ENCODE data around the gene RNF166.

RNF166 gene

GRCh38 chr16:88713568-88714419, 7.6 kb upstream of the RNF166 start:
- H3K27me3 ChIP-seq (ENCODE audit: control insufficient read depth, low read length): no peaks in the 10 kb centered on the region
- H3K9me3 ChIP-seq (ENCODE audit: control insufficient read depth, insufficient read depth, low read length): no peaks in the 10 kb centered on the region
- no peaks in the 10 kb centered on the region; the same call in none of the 2 replicates for H3F3A ChIP-seq (ENCODE audit: control insufficient read depth, insufficient read depth)
- H3K4me2 ChIP-seq (ENCODE audit: low read length): no peak overlapping the region
- peaks cover 28% of the 10 kb centered on the region for H3K79me2 ChIP-seq (ENCODE audit: control insufficient read depth, low read length)
- no peaks in the 10 kb centered on the region for H4K20me1 ChIP-seq (ENCODE audit: control insufficient read depth, insufficient read depth, low read depth, low read length)
- no peak overlapping the region for H3K4me3 ChIP-seq (ENCODE audit: low read length)
- TF ChIP-seq EZH2phosphoT487 (IDR thresholded peaks at IDR 0.05; ENCODE audit: borderline replicate concordance, low read length) (no peak), CTCF (IDR thresholded peaks at IDR 0.05; ENCODE audit: low read depth, low read length, poor library complexity, severe bottlenecking) (no peak)
- H3K4me1 ChIP-seq (ENCODE audit: control insufficient read depth, low read length): peaks cover under 1% of the 10 kb centered on the region; the same call in 1 of the 2 replicates
- no peaks in the 10 kb centered on the region for H3K9me2 ChIP-seq (replicated peaks; ENCODE audit: control insufficient read depth, low read length)
- peaks cover 70% of the 10 kb centered on the region for H3K36me3 ChIP-seq (ENCODE audit: control insufficient read depth, low read length)
- no peak overlapping the region for H3K27ac ChIP-seq (ENCODE audit: low read depth, low read length)

DNA sequence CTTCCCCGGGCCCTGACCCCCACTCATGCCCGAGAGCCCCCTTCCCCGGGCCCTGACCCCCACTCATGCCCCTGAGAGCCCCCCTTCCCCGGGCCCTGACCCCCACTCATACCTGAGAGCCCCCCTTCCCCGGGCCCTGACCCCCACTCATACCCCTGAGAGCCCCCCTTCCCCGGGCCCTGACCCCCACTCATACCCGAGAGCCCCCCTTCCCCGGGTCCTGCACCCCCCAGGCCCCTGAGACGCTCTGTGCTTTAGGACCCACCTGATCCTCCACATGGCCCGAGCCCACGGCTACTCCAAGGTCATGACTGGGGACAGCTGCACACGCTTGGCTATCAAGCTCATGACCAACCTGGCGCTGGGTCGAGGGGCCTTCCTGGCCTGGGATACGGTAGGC, 6.8 kb upstream of the RNF166 start:
- no peaks in the 10 kb centered on the region; the same call in none of the 2 replicates for H3F3A ChIP-seq (ENCODE audit: control insufficient read depth, insufficient read depth)
- TF ChIP-seq CTCF (IDR thresholded peaks at IDR 0.05; ENCODE audit: low read depth, low read length, poor library complexity, severe bottlenecking) (no peak), EZH2phosphoT487 (IDR thresholded peaks at IDR 0.05; ENCODE audit: borderline replicate concordance, low read length) (no peak)
- H3K4me1 ChIP-seq (ENCODE audit: control insufficient read depth, low read length): peaks cover 8% of the 10 kb centered on the region
- no peaks in the 10 kb centered on the region for H4K20me1 ChIP-seq (ENCODE audit: control insufficient read depth, insufficient read depth, low read depth, low read length)
- H3K9me3 ChIP-seq (ENCODE audit: control insufficient read depth, insufficient read depth, low read length): no peaks in the 10 kb centered on the region
- no peaks in the 10 kb centered on the region for H3K9me2 ChIP-seq (replicated peaks; ENCODE audit: control insufficient read depth, low read length)
- no peak overlapping the region for H3K4me2 ChIP-seq (ENCODE audit: low read length)
- no peak overlapping the region for H3K4me3 ChIP-seq (ENCODE audit: low read length)
- H3K79me2 ChIP-seq (ENCODE audit: control insufficient read depth, low read length): peaks cover 35% of the 10 kb centered on the region
- no peaks in the 10 kb centered on the region for H3K27me3 ChIP-seq (ENCODE audit: control insufficient read depth, low read length)
- H3K36me3 ChIP-seq (ENCODE audit: control insufficient read depth, low read length): peaks cover 63% of the 10 kb centered on the region
- no peak overlapping the region for H3K27ac ChIP-seq (ENCODE audit: low read depth, low read length)

DNA sequence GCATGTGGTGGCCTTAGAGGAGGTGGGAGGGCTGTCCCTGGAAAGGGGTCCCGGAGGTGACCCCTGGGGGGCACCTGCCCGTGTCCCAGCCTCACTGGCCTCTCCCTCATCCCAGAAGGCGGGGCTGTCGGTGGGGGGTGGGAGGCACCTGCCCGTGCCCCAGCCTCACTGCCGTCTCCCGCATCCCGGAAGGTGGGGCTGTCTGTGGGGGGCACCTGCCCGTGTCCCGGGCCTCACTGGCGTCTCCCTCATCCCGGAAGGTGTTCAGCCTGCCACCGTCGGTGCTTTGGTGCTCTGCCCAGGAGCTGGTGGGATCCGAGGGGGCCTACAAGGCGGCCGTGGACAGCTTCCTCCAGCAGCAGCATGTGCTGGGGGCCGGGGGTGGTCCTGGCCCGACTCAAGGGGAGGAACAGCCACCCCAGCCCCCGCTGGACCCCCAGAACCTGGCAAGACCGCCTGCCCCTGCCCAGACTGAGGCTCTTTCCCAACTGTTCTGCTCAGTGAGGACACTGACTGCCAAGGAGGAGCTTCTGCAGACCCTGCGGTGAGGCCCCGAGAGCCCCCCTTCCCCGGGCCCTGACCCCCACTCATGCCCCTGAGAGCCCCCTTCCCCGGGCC, 6.3 kb upstream of the RNF166 start:
- Histone ChIP-seq H3K27me3 (ENCODE audit: control insufficient read depth, low read length) (no peaks in the 10 kb centered on the region), H3K36me3 (ENCODE audit: control insufficient read depth, low read length) (peaks cover 57% of the 10 kb centered on the region), H3K27ac (ENCODE audit: low read depth, low read length) (no peak overlapping the region), H3K9me2 (replicated peaks; ENCODE audit: control insufficient read depth, low read length) (no peaks in the 10 kb centered on the region), H3K79me2 (ENCODE audit: control insufficient read depth, low read length) (peaks cover 41% of the 10 kb centered on the region), H3K4me3 (ENCODE audit: low read length) (no peak overlapping the region), H4K20me1 (ENCODE audit: control insufficient read depth, insufficient read depth, low read depth, low read length) (no peaks in the 10 kb centered on the region), H3K9me3 (ENCODE audit: control insufficient read depth, insufficient read depth, low read length) (no peaks in the 10 kb centered on the region), H3K4me2 (ENCODE audit: low read length) (no peak overlapping the region), H3K4me1 (ENCODE audit: control insufficient read depth, low read length) (peaks cover 12% of the 10 kb centered on the region), H3F3A (ENCODE audit: control insufficient read depth, insufficient read depth) (no peaks in the 10 kb centered on the region; the same call in none of the 2 replicates)
- TF ChIP-seq EZH2phosphoT487 (IDR thresholded peaks at IDR 0.05; ENCODE audit: borderline replicate concordance, low read length) (no peak), CTCF (IDR thresholded peaks at IDR 0.05; ENCODE audit: low read depth, low read length, poor library complexity, severe bottlenecking) (no peak)

All from DOHH2 (cell line).